Left hindlimb (tissue), 1 donor: Measurements from ENCODE around the gene TRMT61A.
"Not testable (repeated sequence)": the region's sequence is repeated elsewhere in the genome, so short reads cannot be mapped to it uniquely, and the experiment has no call there.

ENCODE experiments used
- DNase-seq: peaks from one replicate; pipeline ENCODE4 v3.0.0-alpha.2; 2018

Gene TRMT61A

GRCh38 chr14:103509864-103510723, 18.9 kb upstream of the TRMT61A start:
- DNase-seq = no peak

- no peak for DNase-seq
Observed at GRCh38 chr14:103510724-103511693, 18.0 kb upstream of the TRMT61A start.

GRCh38 chr14:103512180-103512579, 16.8 kb upstream of the TRMT61A start:
- DNase-seq = not testable (repeated sequence)

GRCh38 chr14:103512701-103513611, 16.0 kb upstream of the TRMT61A start:
- DNase-seq = no peak

GRCh38 chr14:103514596-103515421, 14.2 kb upstream of the TRMT61A start:
- no peak for DNase-seq

GRCh38 chr14:103516426-103517173, 12.4 kb upstream of the TRMT61A start:
- DNase-seq = no peak

GRCh38 chr14:103517174-103517566, 11.8 kb upstream of the TRMT61A start:
- DNase-seq = no peak

GRCh38 chr14:103517721-103518421, 11.1 kb upstream of the TRMT61A start:
- peak; percentile 49 for DNase-seq

GRCh38 chr14:103518422-103519042, 10.5 kb upstream of the TRMT61A start:
- DNase-seq = peak; percentile 53

- no peak for DNase-seq
Observed at GRCh38 chr14:103519043-103519836, 9.8 kb upstream of the TRMT61A start.

GRCh38 chr14:103519837-103520212, 9.2 kb upstream of the TRMT61A start:
- DNase-seq = peak; percentile 43

GRCh38 chr14:103520269-103520656, 8.7 kb upstream of the TRMT61A start:
- no peak for DNase-seq

GRCh38 chr14:103520657-103521437, 8.1 kb upstream of the TRMT61A start:
- peak; percentile 85 for DNase-seq

GRCh38 chr14:103521438-103521950, 7.5 kb upstream of the TRMT61A start:
- DNase-seq = no peak

- peak; percentile 42 for DNase-seq
Observed at GRCh38 chr14:103521951-103522563, 6.9 kb upstream of the TRMT61A start.

GRCh38 chr14:103522649-103523574, 6.1 kb upstream of the TRMT61A start, which contains the start of gene CKB:
Gene CKB, minus strand, starts transcription at chr14:103522830. Its CDS starts 337 bp downstream, at chr14:103522493.
- DNase-seq = peak; percentile 60
